Colonic mucosa (tissue), 4 donors: Measurements from ENCODE around the gene CSNK1G2. TPM values are rescaled to one million over a fixed set of nuclear protein-coding genes. Genes with fewer than 3 reads are reported as not detected.
A peak's percentile ranks its signal among the peaks of the same experiment; 100 is the strongest.

Experiments
- DNase-seq: peaks from one replicate; pipeline ENCODE4 v3.0.0-alpha.2; 2020
- H3K27ac ChIP-seq: fragments of 200-600 bp; one replicate; pipeline ENCODE4 v1.8.0; 2021
- H3K27me3 ChIP-seq: fragments of 200-600 bp; one replicate; pipeline ENCODE4 v1.8.0; 2021
- H3K36me3 ChIP-seq: fragments of 200-600 bp; one replicate; pipeline ENCODE4 v1.8.0; 2021
- H3K4me1 ChIP-seq: fragments of 200-600 bp; one replicate; pipeline ENCODE4 v1.8.0; 2021; ENCODE audit warnings: mild to moderate bottlenecking
- H3K4me3 ChIP-seq: fragments of 200-600 bp; one replicate; pipeline ENCODE4 v1.8.0; 2021
- H3K9ac ChIP-seq, 2 donors: one replicate each; pipeline ENCODE4 v1.7.0; 2013; ENCODE audit warnings: control low read depth in 2 of 2, low read depth in 2 of 2, low read length in 2 of 2
- H3K9me3 ChIP-seq: fragments of 200-600 bp; one replicate; pipeline ENCODE4 v1.8.0; 2021
- CTCF ChIP-seq: fragments of 200-600 bp; IDR thresholded peaks from one replicate; pipeline ENCODE4 v1.8.0; 2022; ENCODE audit warnings: antibody characterized with exemption, mild to moderate bottlenecking
- intact Hi-C: fragments of 100-400 bp; cut with DNase I; formaldehyde crosslinking; loops from one replicate; pipeline ENCODE4 v1.14.1; 2022
- total RNA-seq, 2 donors: library from RNA; stranded (reverse); fragmentation: NEBNext Ultra II Directional in 1 of 2; extraction: Animal tissue kit (Norgen Biotek cat#: 25700) in 1 of 2; gene quantifications; one replicate each; pipeline ENCODE4 v1.2.1, GENCODE V29; 2021
- donor health status: healthy.
- donor health status: DM: no; HTN: no; CAD: no.
- donor health status: DM: no; HTN: no; CAD: no.

CSNK1G2 gene
- total RNA-seq, 2 donors from 2014 or later = 55.3 to 61.0 TPM

- intact Hi-C loops = no loop called here
- no peaks in the 10 kb centered on the region for H3K27me3 ChIP-seq
- peaks cover 9% of the 10 kb centered on the region for H3K4me1 ChIP-seq
- H3K36me3 ChIP-seq = no peaks in the 10 kb centered on the region
- H3K9ac ChIP-seq = no peak overlapping the region
- H3K9me3 ChIP-seq = no peaks in the 10 kb centered on the region
- DNase-seq = no peak
- peak overlapping the region; percentile 74 for H3K27ac ChIP-seq
- no peak overlapping the region for H3K4me3 ChIP-seq
- no peak for TF ChIP-seq CTCF
These were observed 36.2 kb upstream of the CSNK1G2 start for GRCh38 chr19:1904860-1905109.

DNA sequence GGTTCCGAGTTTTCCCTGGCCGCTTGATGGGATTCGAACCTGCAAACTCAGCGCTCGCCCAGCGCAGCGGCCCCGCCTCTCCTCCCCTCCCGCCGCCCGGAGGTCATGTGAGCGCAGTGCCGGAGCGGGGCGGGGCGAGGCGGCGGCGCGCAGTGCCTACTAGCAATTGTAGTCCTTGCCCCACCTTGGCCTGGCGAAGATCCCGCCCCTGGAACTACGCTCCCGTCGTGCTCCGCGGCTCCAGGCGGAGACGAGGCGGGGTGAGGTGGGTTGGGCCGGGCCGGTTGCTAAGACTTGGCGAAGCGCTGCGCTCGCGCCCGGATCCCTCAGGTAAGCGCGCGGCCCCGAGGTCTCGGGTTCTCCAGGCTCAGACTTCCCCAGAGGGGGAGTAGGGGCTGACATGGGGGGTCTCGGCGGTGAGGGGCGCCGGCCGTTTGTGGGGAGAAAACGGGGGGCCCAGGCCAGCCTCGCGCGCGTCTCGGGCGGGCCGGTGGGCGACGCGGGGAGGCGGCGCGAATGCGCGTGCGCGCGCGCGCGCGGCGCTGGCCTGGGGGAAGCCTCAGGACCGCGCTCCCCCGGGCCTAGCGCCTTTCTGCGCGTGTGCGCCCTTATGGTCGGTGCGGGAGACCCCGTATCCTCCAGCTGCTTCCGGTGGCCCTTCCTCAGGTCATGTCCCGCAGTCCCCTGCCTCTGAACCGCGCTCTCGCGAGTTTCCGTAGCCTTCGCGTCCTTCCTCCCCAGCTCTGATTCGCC is 35.7 kb upstream of the CSNK1G2 start, which contains the start of the genes ADAT3 and SCAMP4:
TSS of gene ADAT3 (plus strand) at position 290 of the 753 bp plus-strand sequence. CDS start 6,649 bp downstream, outside the sequence.
TSS of gene SCAMP4 (plus strand) at position 290 of the 753 bp plus-strand sequence. CDS start 9,621 bp downstream, outside the sequence.
- intact Hi-C loops = no loop called here
- Histone ChIP-seq H3K36me3 (no peaks in the 10 kb centered on the region), H3K9ac (peak within 1 kb of the TSS; percentile 59 to 85), H3K27me3 (no peaks in the 10 kb centered on the region), H3K27ac (peak within 1 kb of the TSS; percentile 74), H3K9me3 (no peaks in the 10 kb centered on the region), H3K4me1 (peaks cover 9% of the 10 kb centered on the region), H3K4me3 (peak within 1 kb of the TSS; percentile 53)
- DNase-seq = peak; percentile 99
- no peak for TF ChIP-seq CTCF

GRCh38 chr19:1905863-1906375 is 35.1 kb upstream of the CSNK1G2 start:
- H3K9me3 ChIP-seq = no peaks in the 10 kb centered on the region
- peak overlapping the region; percentile 53 for H3K4me3 ChIP-seq
- H3K27me3 ChIP-seq = no peaks in the 10 kb centered on the region
- intact Hi-C loops = no loop called here
- DNase-seq = no peak
- H3K36me3 ChIP-seq = no peaks in the 10 kb centered on the region
- no peak for TF ChIP-seq CTCF
- peak overlapping the region; percentile 74 for H3K27ac ChIP-seq
- peaks cover 9% of the 10 kb centered on the region for H3K4me1 ChIP-seq
- peak overlapping the region; percentile 59 to 85 for H3K9ac ChIP-seq

DNA sequence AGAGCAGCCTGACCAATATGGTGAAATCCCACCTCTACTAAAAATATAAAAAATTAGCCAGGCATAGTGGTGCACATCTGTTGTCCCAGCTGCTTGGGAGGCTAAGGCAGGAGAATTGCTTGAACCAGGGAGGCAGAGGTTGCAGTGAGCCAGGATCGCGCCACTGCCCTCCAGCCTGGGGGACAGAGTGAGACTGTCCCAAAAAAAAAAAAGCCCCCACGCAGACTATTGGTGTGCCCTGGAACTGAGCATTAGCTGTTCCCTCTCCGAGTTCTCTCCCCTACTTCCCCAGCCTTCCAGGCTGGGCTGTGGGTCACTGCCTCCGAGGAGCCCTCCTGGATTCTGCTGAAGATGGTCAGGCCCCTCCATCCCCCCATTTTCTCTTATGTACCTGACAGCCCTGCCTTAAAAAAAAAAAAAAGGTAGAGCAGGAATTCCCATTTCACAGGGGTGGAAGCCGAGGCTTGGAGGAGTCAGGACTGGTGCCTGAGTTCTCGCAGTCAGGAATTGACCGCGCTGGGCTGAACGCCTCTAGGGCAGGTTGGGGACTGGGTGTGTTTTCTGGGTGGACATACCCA is 33.9 kb upstream of the CSNK1G2 start:
- peak overlapping the region; percentile 70 to 77 for H3K9ac ChIP-seq

More for the DNA sequence above, 33.9 kb upstream of the CSNK1G2 start:
- TF ChIP-seq CTCF = no peak
- H3K4me3 ChIP-seq = no peak overlapping the region
- H3K9me3 ChIP-seq = no peaks in the 10 kb centered on the region
- no peaks in the 10 kb centered on the region for H3K27me3 ChIP-seq
- peak overlapping the region; percentile 73 for H3K27ac ChIP-seq
- no peaks in the 10 kb centered on the region for H3K36me3 ChIP-seq
- intact Hi-C loops = no loop called here
- H3K4me1 ChIP-seq = peaks cover 9% of the 10 kb centered on the region
- DNase-seq = no peak
